ENCODE data around the gene FABP1.

The FABP1 gene

DNA sequence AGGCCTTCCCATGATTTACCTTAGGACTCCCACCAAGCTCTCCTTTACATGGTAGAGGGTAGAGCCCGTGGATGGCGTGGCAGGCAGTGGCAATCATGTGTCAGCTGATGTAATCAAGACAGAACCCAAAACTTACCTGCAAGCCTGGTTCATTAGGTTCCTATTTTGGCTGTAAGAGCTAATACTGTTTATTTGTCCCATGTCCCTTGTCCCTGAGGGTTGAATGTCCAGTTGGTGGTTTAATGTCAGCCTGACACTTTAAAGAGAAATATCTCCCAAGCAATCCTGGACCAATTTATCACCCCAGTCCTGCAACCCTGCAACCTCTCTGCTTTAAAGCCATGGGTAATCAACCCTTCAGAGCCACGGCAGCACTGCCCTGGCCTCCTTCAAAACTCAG, 6.0 kb upstream of the FABP1 start:
- no peak for DNase-seq

DNA sequence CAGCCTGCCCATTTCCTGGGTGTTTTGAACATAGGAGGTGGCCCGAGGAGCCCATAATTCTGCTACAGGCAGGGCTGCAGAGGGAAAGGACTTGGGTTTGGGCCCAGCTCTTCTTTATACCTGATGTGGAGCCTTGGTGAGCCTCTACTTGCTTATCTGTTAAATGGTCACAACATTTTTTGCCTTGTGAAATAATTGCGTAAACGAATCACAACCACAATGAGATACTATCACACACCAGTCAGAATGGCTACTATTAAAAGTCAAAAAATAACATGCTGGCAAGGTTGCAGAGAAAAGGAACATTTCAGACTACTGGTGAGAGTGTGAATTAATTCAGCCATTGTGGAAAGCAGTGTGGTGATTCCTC, 4.1 kb upstream of the FABP1 start:
- no peak for DNase-seq

DNA sequence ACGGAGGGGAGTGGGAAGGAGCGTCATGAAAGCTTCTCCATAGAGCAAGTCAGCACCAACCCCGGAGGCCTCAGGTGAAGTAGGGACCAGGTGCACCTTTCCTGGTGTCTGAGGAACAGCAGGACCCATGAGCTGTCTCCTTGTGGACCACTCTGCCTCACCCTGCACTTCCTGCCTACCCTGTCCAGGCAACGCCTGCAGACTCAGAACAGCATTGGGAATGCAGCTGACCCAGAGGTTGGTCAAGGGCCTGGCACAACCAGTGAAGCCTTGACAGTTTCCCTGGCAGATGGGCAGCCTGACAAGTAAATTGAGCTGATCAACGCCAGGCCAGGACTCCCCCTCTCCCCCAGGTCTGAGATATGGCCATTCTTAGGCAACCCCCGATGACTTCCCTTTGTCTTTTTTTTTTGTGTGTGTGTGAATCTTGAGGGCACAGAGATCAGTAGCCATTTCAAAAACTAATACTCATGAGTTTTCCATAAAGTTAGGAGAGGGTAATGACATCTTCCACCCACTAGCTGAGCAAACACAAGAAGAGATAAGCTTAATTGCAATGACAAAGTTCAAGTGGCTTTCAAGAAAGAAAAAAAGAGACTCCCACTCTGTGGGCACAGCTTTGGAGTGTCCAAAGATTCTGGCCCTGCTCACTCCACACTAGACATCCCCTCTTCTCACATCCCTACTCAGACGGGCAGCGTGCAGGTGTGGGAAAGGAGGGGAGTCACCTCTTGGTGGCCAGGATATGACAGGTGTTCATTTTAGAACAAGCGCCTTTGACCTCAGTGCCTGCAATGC, 3.5 kb upstream of the FABP1 start:
- DNase-seq: no peak

DNA sequence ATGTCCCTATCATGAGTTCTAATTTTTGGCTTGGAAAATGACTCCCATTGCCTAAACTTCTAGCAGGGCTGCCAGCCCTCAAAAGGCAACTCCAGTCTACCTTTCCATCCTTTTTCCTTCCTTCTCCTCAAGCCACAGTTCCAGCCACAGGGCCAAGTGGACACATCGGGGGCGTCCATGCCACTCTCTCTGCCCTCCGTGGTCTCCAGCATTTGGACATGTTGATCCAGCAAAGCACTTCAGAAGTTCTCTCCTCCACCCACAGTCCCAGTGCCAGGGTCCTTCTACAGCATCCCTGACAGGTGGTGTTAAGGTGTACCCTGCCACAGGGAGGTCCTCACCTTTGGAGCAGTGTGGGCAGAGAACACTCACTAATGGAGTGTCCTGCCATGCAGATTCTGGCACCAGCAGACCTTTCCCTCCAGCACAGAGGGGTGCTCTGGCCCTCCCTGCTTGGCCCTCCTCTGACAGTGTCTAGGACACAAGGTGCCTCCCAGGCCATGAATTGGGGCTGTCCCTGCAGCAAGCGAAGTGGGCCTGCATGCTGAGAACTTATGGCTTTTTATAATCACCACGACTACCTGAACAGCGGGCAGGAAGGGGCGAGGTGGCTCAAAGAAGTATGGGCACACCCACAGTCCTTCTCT, 1.6 kb upstream of the FABP1 start:
- DNase-seq: no peak

DNA sequence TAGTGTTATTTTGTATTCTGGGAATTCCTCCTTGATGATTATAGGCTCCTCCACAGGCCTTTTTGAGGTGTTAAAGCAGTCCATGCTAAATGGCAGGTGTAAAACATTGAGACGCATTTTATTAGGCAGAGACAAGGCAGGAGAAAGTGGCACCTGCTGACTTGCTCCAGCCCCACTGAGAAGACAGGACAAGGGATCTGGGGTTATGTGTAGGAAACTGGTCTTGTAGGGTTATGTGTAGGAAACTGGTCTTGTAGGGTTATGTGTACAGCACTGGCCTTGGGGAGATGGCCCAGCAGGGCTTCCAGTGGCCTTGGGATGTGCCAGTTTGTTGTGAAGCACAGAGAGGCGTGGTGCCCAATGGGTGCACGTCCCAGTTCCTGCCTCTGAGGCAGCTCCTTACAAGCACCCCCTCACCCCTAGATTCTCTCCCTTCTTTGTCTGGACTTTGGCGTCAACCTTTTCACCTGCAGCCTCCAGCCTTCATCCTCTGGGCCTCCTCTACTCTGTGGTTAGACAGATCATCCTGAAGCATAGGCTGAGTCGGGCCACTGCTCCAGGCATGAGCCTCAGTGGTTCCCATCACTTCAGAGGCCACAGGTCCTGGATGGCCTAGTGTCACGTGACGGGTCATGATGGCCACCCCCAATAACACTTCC, 921 bp upstream of the FABP1 start:
- DNase-seq: no peak

DNA sequence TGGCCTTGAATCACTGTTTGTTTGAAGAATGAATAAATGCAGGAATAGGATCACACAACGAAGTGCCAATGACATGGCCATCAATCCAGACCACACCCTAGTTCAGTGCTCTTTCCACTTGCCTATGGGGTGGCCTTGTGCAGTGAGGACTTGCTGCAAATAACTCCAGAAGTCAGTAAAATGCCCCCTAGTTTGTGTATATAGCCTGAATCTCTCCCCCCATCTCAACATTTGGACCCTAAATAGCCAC, 299 bp downstream of the FABP1 start:
- DNase-seq: no peak

DNA sequence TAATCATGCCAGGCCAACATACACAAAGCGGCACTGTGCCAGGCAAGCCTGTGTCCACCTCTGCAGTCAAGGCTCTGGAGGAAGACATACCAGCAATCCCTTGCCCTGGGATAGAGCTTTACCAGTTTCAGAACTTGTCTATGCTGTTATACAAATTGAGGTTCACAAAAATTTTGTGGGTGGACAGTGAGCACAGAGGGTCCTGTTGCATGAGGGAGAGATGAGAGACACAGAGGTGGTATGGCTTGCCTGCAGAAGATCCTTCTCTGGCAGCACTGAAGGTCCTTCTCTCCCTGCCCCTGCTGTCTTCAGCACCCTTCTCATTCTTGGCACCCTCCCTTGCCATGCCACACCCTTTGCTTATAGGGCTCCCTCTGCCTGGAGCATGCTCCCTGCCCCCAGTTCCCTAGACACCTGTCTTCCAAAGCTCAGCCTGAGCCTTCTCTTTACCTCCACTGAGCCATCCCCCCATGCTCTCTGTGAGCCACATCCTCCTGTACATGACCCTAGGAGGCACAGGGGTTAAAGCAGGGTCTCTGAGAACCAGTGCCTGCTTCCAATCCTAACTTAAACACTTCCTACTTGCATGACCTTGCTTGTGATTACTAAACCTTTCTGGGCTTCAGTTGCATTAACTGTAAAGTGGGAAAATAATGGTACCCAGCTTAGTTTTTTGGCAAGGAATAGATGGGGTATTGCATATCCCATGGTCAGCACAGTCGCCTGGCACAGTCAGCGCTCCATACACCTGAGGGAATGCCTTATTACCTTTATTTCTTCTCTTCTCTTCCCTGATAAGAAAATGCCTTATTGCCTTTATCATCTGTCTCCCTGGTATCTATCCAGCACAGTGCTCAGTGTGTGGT, 857 bp downstream of the FABP1 start:
- DNase-seq: no peak

DNA sequence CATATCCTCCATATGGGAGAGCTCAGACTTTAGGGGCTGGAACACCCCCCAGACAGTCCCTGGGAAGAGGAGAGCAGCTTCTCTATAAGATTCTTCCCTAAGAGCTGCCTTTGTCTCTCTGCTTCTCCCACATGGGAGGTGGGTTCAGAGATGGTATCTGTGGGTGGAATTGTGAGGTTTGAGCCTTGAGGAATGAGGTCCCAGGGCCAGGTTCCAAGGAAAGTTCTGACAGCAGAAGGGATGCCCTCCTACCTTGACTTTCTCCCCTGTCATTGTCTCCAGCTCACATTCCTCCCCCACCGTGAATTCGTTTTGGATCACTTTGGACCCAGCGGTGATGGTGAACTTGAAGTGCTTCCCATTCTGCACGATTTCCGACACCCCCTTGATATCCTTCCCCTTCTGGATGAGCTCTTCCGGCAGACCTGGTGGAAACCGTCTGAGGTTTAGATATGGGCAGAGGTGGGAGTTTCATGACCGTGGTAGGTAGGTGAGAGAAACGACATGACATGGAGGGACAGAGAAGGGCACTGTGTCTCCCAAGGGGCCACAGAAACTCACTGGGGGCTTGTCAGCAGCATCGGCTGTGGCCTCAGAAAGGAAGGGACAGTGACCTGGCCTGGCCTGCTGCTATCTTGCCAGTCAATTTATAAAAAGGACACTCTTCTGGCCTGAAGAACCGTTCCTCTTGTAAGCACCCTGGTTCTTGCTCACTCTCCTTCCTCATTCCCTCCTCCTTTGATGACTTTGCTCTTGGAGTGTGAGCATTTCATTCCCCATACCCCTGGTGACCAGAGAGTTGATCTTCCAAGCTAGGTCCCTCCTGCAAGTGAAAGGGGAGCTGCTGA, 1.7 kb downstream of the FABP1 start:
- no peak for DNase-seq

DNA sequence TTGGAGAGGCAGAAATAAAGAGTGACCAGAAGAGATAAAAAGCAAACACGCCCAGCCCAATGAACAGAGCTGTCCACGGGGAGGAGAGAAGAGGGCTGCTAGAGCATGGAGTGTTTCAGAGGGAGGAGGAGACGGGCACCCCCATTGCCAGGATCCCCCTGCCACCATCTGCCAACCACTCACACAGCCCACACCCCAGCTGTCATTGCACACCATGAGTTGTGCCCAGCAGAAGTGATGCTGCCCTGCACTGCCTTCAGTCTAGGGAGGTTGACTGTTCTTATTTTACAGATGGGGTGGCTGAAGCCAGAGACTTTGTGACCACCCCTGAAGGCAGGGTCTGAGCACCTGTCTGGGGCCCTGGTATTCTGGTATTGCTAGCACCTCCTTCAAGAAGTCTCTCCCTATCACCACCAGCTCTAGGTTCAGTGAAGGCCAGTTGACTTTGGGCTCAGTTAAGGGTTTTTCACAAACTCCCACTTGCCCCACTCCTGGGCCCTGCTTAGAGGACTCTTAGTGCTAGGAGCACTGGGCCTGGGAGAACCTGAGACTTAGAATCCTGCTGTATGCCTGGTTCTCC, 2.4 kb downstream of the FABP1 start:
- DNase-seq: no peak

DNA sequence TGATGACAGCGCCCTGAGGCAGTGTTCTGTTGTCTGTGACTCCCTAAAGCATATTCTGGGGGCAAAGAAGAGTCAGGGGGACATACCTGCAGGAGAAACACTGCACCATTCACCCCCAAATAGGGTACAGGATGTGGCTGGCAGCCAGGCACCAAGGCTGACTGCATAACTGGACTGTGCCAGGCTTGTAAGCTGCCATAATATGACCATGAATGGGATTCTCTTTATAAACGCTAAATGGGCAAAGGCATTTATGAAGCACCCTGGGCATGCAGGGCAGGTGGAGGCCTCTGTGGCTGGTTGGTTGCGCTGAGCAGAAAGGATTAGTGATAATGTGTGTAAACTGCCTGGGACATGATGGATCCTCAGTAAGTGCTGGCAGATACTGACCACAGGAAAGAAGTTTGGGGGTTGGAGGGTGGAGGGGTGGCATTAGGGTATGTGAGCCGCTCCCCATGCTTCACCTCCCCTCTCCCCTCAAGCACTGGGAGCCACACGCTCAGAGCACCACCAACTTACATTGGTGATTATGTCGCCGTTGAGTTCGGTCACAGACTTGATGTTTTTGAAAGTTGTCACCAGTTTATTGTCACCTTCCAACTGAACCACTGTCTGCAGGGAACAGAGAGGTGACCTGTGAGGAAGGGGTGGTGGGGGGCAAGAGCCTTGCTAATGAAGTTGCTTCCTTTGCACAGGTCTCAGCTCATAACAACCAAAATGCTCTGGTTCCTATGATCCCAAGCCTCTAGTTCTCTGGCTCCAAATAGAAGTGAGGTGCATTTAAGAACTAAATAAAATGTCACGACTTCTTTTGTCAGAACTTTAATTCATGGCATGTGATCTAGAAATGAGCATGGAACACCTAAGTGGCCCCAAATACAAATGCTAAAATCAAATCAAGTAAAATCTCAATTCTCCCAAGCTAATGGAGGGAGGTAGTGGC, 3.6 kb downstream of the FABP1 start:
- no peak for DNase-seq

DNA sequence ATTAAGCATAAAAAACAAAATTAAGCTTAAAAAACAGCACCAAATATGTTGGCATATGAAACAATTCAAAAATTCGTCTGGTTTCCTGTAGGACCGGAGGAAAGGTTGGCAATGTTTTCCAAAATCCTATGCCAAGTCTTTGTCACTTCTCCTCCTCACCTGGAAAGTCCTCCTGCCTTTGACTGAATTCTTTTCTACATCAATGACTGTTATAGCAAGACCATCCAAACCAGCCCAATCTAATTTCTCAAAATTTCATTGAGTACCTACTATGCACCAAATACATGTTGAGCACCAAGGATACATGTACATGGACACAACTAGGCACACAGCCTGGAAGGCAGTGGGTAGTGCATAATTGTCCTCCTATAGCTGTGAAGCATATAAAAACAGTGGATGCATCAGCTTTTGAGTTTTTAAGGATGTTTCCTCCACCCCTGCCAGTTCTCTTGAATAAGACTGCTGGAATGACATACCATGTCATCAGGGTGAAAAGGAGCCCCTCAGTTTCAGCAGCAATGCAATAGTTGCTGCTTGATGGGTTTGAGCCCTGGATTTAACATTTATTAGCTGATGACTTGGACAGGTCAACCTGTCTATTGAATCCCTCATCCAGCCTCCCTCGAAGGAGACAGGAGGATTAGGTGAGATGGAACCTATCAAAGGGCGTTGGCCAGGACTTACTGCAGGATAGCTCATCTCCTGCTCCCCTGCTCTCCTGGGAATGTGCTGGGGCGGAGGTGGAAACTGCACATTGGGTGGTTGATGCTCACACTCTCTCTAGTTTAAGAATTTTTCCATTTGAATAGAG, 4.5 kb downstream of the FABP1 start:
- DNase-seq: no peak

DNA sequence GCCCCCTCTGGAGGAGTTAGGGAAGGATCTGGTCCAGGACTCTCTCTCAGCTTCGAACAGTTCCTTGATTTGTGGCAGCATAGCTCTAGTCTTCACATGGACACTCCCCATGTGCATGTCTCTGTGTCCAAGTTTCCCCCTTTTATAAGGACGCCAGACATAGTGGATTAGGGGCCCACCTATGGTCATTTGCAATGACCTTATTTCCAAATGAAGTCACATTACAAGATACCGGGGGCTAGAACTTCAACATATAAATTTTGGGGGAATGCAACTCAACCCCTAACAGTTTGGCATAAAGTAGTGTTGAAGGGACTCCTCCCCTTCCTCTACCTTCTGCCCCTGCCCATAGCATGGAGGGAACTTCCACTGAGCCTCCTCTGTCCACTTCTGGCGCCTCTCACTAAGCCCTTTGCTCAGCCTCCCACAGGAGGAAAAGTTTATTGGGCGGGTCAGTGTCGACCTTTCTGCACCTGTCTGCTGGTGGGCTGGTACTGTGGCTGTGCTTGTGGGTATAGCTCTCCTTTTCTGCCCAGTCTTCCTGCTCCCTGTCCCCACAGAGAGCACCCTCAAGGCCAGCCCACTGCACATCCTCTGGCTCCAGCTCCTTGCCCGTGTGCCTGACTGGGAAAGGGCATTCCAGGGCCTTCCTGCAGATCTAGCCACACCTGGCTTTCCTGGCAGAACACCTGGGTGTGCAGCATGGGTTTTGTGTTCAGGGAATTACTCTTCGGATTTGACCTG, 5.5 kb downstream of the FABP1 start:
- no peak for DNase-seq

DNA sequence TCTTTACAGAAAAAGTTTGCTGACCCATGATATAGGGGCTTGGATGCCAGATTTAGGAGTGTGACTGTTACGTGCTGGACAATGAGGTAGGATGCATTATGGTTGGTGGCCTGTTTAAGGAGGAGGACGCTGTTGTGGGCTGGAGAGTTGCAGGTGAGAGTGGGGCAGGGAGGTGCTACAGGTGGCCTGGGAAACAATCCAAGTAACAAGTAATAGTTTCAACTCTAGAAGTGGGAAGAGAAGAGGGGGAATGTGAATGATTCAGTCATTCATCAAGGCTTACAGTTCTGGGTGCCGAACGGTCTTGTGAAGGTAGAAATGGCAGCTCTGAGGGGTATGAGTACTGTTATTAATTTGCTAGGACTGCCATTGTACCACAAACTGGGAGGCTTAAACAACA, 6.2 kb downstream of the FABP1 start:
- DNase-seq: no peak

DNA sequence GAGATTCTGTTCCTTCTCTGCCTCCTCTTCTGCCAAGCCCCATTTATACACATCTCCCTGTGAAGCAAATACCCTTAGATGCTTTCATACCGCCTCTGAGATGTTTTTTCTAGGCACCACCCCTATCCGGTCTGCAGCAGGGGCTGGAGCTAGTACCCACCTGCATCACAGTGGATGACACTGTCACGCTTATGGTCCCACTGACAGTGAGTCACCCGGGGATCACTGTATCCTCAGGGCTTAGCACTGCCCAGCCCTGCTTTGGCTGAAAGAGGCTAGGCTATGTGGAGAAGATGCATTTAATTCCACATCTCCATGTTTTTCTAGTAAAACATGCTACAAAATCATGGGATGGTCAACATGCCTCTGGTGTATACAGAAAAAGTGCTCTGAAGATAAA, 9.9 kb downstream of the FABP1 start:
- no peak for DNase-seq

DNA sequence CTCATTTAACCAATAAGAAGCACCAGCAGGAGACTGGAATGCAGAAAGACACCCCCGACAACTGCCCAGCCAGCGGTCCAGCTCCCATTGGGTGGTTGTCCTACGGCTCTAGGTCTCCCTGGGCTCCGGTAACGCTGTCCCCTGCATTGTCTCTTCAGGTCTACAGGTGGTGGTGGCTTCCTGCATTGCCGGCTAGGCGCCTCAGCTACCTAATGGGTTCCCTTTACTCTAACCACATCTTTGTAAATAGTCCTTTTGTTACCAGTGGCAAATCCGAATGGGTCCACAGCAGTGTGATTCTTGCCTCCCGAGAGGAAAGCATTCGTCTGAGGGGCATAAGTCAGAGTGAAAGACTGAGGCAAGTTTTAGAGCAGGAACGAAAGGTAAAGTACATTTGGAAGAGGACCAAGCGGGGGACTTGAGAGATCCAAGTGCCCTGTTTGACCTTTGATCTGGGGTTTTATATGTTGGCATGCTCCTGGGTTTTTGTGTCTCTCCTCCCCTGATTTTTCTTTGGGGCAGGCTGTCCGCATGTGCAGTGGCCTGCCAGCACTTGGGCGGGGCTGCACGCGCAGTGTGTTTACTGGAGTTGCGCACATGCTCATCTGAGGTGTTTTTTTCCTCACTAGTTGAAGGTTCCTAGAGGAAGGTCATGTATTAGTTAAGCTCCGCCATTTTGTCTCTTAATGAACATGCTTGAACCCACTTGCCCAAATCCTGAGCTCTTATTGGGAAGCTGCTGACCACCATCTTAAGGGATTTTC, 11.0 kb downstream of the FABP1 start:
- no peak for DNase-seq

DNA sequence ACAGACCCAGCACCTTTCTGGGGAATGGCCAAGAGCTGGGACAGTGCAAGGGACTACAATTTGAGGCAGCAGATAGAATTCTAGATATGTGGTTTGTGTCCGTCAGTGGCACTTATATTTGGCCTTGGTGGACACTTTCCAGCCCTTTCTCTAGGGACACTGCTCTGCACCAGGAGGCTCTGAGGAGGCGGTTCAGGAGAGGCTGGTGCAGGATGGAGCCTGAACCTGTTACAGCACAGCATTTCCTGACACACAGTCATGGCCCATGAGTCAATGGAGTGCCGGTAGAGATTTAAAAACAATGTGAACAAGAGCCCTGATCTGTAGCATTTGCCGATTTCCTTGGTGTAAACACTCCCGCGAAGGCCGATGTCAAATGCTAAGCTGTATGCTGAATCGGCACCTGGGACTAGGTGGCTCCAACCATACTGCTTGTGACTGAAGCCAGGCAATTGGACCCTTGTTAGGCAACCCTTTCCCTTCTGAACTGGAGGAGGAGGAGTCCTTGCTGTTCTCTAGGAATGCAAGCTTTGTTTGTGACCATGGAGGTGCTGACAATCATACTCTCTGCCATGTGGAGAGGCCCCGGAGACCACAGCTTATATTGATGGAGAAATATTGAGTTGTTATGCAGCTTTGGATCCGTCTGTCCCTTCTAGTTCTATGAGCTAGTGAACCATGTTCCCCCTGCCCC, 11.9 kb downstream of the FABP1 start:
- no peak for DNase-seq

DNA sequence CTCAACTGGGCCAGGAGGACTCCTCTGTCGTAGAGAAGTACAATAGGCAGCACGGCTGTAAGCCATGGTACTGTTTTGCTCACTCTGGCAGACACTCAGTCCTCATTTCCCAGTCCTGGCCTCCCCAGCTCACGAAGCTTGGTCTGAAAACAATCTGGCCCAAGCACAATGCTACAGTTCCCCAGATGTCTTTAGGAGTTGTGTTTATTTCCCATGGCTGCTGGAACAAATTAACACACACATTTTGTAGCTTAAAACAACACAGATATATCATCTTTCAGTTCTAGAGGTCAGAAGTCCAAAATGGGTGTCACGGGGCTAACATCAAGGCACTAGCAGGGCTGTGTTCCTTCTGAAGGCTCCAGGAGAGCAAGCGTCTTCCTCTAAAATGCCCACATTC, 13.0 kb downstream of the FABP1 start:
- DNase-seq: no peak

DNA sequence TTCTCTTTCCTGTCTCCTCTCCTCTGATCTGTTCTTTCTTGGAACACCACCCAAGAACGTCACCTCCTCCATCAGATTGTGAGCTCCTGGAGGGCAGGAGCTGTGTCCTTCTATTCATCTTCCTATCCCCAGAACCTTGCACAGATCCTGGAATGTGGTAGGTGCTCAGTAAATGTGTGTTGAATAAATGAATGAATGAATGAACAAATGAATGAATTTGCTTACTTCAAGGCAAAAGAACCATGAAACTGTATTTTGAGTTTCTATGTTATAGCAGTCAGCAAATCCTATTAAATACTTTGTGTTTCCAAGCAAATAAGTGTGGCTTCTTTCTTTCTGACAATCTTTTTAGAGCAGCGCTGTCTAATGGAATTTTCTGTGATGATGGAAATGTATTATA, 14.8 kb downstream of the FABP1 start:
- no peak for DNase-seq
